ENCODE data around the gene CCNL2.

- TF ChIP-seq CTCF (CRISPR knock-in tag; IDR thresholded peaks at IDR 0.05) (no peak), EP300 (IDR thresholded peaks at IDR 0.05; ENCODE audit: low read depth in 2 of 2, low read length in 2 of 2) (no peak), EP300 (CRISPR knock-in tag; IDR thresholded peaks at IDR 0.05; ENCODE audit: borderline replicate concordance) (no peak), ZNF597 (CRISPR knock-in tag; IDR thresholded peaks at IDR 0.05) (no peak)
Measured at GRCh38 chr1:1418464-1419362, 19.6 kb upstream of the CCNL2 start.
